Transverse colon (tissue), 4 donors: ENCODE data around the gene KRTAP19-6. TPM values are rescaled to one million over a fixed set of nuclear protein-coding genes. Genes with fewer than 3 reads are reported as not detected.

Experiments
- DNase-seq: peaks from one replicate; pipeline ENCODE4 v3.0.0-alpha.2; 2019
- H3K27ac ChIP-seq, 4 donors: fragments of 200-600 bp; sonication (generic); 2 replicates each; pipeline ENCODE4 v1.5.1; 2016 to 2018; ENCODE audit warnings: inconsistent platforms in 4 of 4
- H3K27me3 ChIP-seq: fragments of 200-600 bp; sonication (generic); 2 replicates; pipeline ENCODE4 v1.5.1; 2017; ENCODE audit warnings: inconsistent platforms
- H3K36me3 ChIP-seq, 4 donors: fragments of 200-600 bp; sonication (generic); 2 replicates each; pipeline ENCODE4 v1.5.1; 2017 to 2019; ENCODE audit warnings: inconsistent platforms in 4 of 4
- H3K4me1 ChIP-seq, 4 donors: fragments of 200-600 bp; sonication (generic); 2 replicates each; pipeline ENCODE4 v1.5.1; 2017 to 2020; ENCODE audit warnings: inconsistent platforms in 4 of 4
- H3K4me3 ChIP-seq, 4 donors: fragments of 200-600 bp; sonication (generic); 1 replicate in 1 of 4; 2 replicates in 3 of 4; pipeline versions ENCODE4 v1.5.1 to v1.6.1; 2017 to 2019; ENCODE audit warnings: inconsistent platforms in 4 of 4
- H3K9me3 ChIP-seq, 2 donors: fragments of 200-600 bp; sonication (generic); 2 replicates each; pipeline ENCODE4 v1.5.1; 2017 to 2019; ENCODE audit warnings: inconsistent platforms in 2 of 2
- EP300 ChIP-seq: sonication (generic); formaldehyde crosslinking; IDR thresholded peaks from one replicate; pipeline ENCODE4 v1.6.1; 2017; ENCODE audit warnings: antibody characterized with exemption, low read depth
- POLR2A ChIP-seq: fragments of 450-650 bp; IDR thresholded peaks from one replicate; pipeline ENCODE4 v1.6.1; 2016; ENCODE audit warnings: antibody characterized with exemption, mild to moderate bottlenecking, moderate library complexity
- POLR2AphosphoS5 ChIP-seq, 3 donors: sonication (generic); formaldehyde crosslinking; IDR thresholded peaks; one replicate each; pipeline ENCODE4 v1.6.1; 2016; ENCODE audit warnings: antibody characterized with exemption in 3 of 3
- WGBS, 2 donors: methylation state at CpG; one replicate each; pipeline ENCODE4 v1.1.5; 2018; ENCODE audit warnings: low coverage in 1 of 2; 5-methylcytosine and 5-hydroxymethylcytosine counted together
- in situ Hi-C, 4 donors: fragments of 200-750 bp; cut with MboI; loops; one replicate each; pipeline versions ENCODE4 v1.15.0 to v1.15.1; 2017; ENCODE audit warnings: low sequenced_read_pairs in 3 of 4, low pct_ligation_motif_present in 1 of 4, low pct_unique_long_range_greater_than_20kb in 1 of 4
- intact Hi-C: fragments of 100-400 bp; cut with DNase I; formaldehyde crosslinking; loops from one replicate; pipeline ENCODE4 v1.15.1; 2023; ENCODE audit warnings: low total_unique reads
- total RNA-seq, 4 donors: library from RNA; depleted of rRNA; stranded (reverse); fragments of >200 nt; gene quantifications; one replicate each; pipeline ENCODE4 v1.1.0, GENCODE V29; 2016
- TF ChIP-seq, protein P1 (sequence below), 5 experiments: fragments of 200-600 bp in 3 of 5; fragments of 450-650 bp in 2 of 5; sonication (generic) in 3 of 5; IDR thresholded peaks; 1 replicate in 2 of 5; 2 replicates in 3 of 5; pipeline ENCODE4 v1.5.1; 2016 to 2017; ENCODE audit warnings: antibody characterized with exemption in 5 of 5, inconsistent platforms in 3 of 5, mild to moderate bottlenecking in 2 of 5, moderate library complexity in 1 of 5

Gene KRTAP19-6, protein sequence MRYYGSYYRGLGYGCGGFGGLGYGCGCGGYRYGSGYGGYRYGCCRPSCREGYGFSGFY
- not detected for total RNA-seq

- Histone ChIP-seq H3K36me3 (no peaks in the 10 kb centered on the region), H3K27me3 (no peaks in the 10 kb centered on the region), H3K4me1 (no peaks in the 10 kb centered on the region), H3K27ac (no peak within 1 kb of the TSS), H3K9me3 (peaks cover 4 to 13% of the 10 kb centered on the region in 2 donors), H3K4me3 (no peak within 1 kb of the TSS)
- no peak for DNase-seq
- in situ Hi-C loops = no loop called here
- intact Hi-C loops = no loop called here
- TF ChIP-seq, protein P1, sequence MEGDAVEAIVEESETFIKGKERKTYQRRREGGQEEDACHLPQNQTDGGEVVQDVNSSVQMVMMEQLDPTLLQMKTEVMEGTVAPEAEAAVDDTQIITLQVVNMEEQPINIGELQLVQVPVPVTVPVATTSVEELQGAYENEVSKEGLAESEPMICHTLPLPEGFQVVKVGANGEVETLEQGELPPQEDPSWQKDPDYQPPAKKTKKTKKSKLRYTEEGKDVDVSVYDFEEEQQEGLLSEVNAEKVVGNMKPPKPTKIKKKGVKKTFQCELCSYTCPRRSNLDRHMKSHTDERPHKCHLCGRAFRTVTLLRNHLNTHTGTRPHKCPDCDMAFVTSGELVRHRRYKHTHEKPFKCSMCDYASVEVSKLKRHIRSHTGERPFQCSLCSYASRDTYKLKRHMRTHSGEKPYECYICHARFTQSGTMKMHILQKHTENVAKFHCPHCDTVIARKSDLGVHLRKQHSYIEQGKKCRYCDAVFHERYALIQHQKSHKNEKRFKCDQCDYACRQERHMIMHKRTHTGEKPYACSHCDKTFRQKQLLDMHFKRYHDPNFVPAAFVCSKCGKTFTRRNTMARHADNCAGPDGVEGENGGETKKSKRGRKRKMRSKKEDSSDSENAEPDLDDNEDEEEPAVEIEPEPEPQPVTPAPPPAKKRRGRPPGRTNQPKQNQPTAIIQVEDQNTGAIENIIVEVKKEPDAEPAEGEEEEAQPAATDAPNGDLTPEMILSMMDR (IDR thresholded peaks at IDR 0.05) = no peak
- TF ChIP-seq EP300 (no peak), POLR2A (no peak), POLR2AphosphoS5 (IDR thresholded peaks at IDR 0.05) (no peak)
- WGBS, 2 donors = 78 to 92% methylated on average over 1 of the region's 1 CpG
These were observed at the start of gene KRTAP19-6 for GRCh38 chr21:30541764-30542163. Gene KRTAP19-6 (minus strand): TSS chr21:30541864. CDS start chr21:30541833, 31 bp downstream.

DNA sequence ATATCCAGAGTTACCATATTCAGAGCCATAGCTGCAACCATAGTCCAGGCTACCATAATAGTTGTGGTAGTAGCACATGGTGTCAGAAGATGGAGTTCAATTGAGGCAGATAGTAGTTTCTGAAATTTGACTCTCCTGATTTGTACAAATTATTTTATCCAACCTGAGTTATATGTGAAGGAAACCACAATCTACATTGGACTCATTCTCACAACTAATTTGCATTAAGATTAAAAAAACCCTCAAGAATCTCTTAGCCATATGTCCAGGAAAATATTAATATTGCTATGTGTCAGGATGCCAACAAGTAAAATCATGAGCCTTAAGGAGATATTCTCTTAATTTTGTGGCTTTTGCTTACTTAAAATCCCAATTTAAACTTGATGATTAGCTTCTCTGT is 48.6 kb upstream of the KRTAP19-6 start, which contains the start of gene KRTAP22-2:
KRTAP22-2 (minus strand) TSS at position 101 of the 400 bp plus-strand sequence.
- Histone ChIP-seq H3K27me3 (no peaks in the 10 kb centered on the region), H3K4me3 (no peak within 1 kb of the TSS), H3K36me3 (no peaks in the 10 kb centered on the region), H3K4me1 (no peaks in the 10 kb centered on the region), H3K9me3 (no peaks in the 10 kb centered on the region), H3K27ac (no peak within 1 kb of the TSS)
- no peak for DNase-seq
- TF ChIP-seq EP300 = no peak
- no peak for TF ChIP-seq POLR2AphosphoS5 (IDR thresholded peaks at IDR 0.05)
- TF ChIP-seq POLR2A = no peak
- TF ChIP-seq, protein P1 (IDR thresholded peaks at IDR 0.05) = no peak
- intact Hi-C loops = no loop called here
- in situ Hi-C loops = no loop called here

DNA sequence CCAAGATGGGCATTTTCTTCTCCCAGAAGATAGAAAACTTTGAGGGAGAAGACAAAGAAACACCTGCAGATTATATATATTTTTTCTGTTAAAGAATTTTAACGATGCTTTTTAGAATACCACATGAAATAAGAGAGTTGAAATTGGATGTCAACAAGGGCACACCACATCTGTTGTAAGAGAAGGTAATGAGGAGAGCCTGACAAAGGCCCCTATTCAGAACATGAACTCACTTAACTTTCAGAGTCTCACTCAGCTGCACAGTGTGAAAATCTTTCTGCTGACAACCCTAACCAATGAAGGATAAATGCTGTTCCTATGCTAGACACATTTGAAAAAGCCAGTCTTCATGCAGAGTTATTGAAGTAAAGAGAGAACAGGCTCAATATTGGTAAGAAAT is 41.2 kb upstream of the KRTAP19-6 start:
- H3K27me3 ChIP-seq = no peaks in the 10 kb centered on the region
- DNase-seq = no peak
- H3K27ac ChIP-seq = no peak overlapping the region
- no peak for TF ChIP-seq POLR2A
- no peak for TF ChIP-seq EP300
- no peak for TF ChIP-seq POLR2AphosphoS5 (IDR thresholded peaks at IDR 0.05)
- TF ChIP-seq, protein P1 (IDR thresholded peaks at IDR 0.05) = no peak
- intact Hi-C loops (no loop called here), in situ Hi-C loops (no loop called here)
- no peaks in the 10 kb centered on the region for H3K9me3 ChIP-seq
- H3K4me3 ChIP-seq = no peak overlapping the region
- no peaks in the 10 kb centered on the region for H3K36me3 ChIP-seq
- no peaks in the 10 kb centered on the region for H3K4me1 ChIP-seq
- 54 to 67% methylated on average over 1 of the region's 1 CpG for WGBS, 2 donors

DNA sequence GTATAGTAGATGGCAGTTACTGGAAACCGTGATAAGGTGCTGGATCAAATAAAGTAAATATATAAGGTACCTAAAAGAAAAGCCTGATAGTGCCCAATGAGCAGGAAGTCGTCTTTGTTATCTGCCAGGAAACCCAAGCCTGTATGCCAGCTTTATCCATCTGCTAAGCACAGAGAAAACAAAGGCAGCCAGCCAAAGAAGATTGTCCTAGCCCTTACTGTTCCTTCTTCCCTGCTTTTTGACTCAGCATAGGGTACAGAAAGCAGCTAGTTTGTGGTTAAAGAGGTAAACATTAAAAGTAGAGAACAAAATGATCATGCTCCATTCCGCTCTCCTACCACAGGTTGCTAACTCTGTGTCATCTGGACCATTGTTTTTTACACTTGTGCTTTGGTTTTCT is 38.5 kb upstream of the KRTAP19-6 start:
- no peaks in the 10 kb centered on the region for H3K36me3 ChIP-seq
- 57 to 58% methylated on average over 3 of the region's 3 CpGs for WGBS, 2 donors
- no peak for TF ChIP-seq POLR2A
- no peak for TF ChIP-seq POLR2AphosphoS5 (IDR thresholded peaks at IDR 0.05)
- no peak for TF ChIP-seq EP300
- TF ChIP-seq, protein P1 (IDR thresholded peaks at IDR 0.05) = no peak
- in situ Hi-C loops (no loop called here), intact Hi-C loops (no loop called here)
- DNase-seq = no peak
- H3K4me1 ChIP-seq = no peaks in the 10 kb centered on the region
- H3K27me3 ChIP-seq = no peaks in the 10 kb centered on the region
- H3K9me3 ChIP-seq = no peaks in the 10 kb centered on the region
- H3K4me3 ChIP-seq = no peak overlapping the region
- no peak overlapping the region for H3K27ac ChIP-seq
